Activated CD4-positive, alpha-beta T cell treated with anti-CD3 and anti-CD28 coated beads, Interleukin-2, amount 10 ng/mL, durations not matched to agents 7 days and 5 days (primary cell): ENCODE results near the gene DNAL1. TPM values are rescaled to one million over a fixed set of nuclear protein-coding genes. Genes with fewer than 3 reads are reported as not detected.

Experiments used
- total RNA-seq, 2 experiments: library from RNA; stranded (reverse); gene quantifications; one replicate each; pipeline ENCODE4 v1.2.3, GENCODE V29; 2021

DNAL1 gene
- total RNA-seq, 2 experiments from 2014 or later = 5.0 to 7.7 TPM

Other genes with a start within 250 kb of the DNAL1 start
- 10 to 100 TPM; 39.6 to 49.6 TPM for gene NUMB, start 186.4 kb upstream of the DNAL1 start, total RNA-seq
- 10 to 100 TPM; 20.2 to 20.9 TPM for gene RIOX1, start 154.1 kb upstream of the DNAL1 start, total RNA-seq
- gene ACOT1, start 107.8 kb upstream of the DNAL1 start, total RNA-seq = 1 to 10 TPM; 2.4 to 4.3 TPM
- gene HEATR4, start 86.0 kb upstream of the DNAL1 start, total RNA-seq = not detected
- 10 to 100 TPM; 11.0 to 13.2 TPM for gene ACOT2, start 75.8 kb upstream of the DNAL1 start, total RNA-seq
- gene ACOT4, start 53.1 kb upstream of the DNAL1 start, total RNA-seq = 1 to 10 TPM; 1.4 to 1.6 TPM
- not detected for gene ACOT6, start 32.5 kb upstream of the DNAL1 start, total RNA-seq
- gene PNMA1, start 69.4 kb downstream of the DNAL1 start, total RNA-seq = 10 to 100 TPM; 23.3 to 25.9 TPM
- 1 to 10 TPM; 2.1 to 2.2 TPM for gene PTGR2, start 206.8 kb downstream of the DNAL1 start, total RNA-seq
- 10 to 100 TPM; 49.3 to 51.7 TPM for gene ZNF410, start 241.9 kb downstream of the DNAL1 start, total RNA-seq